Thoracic aorta (tissue), 2 donors: Measurements from ENCODE around the gene ADAP2. TPM values are rescaled to one million over a fixed set of nuclear protein-coding genes. Genes with fewer than 3 reads are reported as not detected.
A peak's percentile ranks its signal among the peaks of the same experiment; 100 is the strongest.

Experiments
- ATAC-seq: fragments of 150-250 bp; one replicate; pipeline ENCODE4 v1.8.0; 2017; ENCODE audit warnings: low read depth; ENCODE audit not compliant: insufficient number of reproducible peaks, low FRiP score
- DNase-seq: peaks from one replicate; pipeline ENCODE4 v3.0.0-alpha.2; 2020; ENCODE audit warnings: low spot score
- H3K27ac ChIP-seq, 2 donors: fragments of 200-600 bp; sonication (generic); 1 replicate in 1 of 2; 2 replicates in 1 of 2; pipeline ENCODE4 v1.5.1; 2016; ENCODE audit warnings: mild to moderate bottlenecking in 2 of 2, moderate library complexity in 2 of 2
- H3K27me3 ChIP-seq: fragments of 200-600 bp; sonication (generic); replicated peaks from 2 replicates; pipeline ENCODE4 v1.6.0; 2016; ENCODE audit warnings: mild to moderate bottlenecking; ENCODE audit not compliant: insufficient read depth
- H3K36me3 ChIP-seq: fragments of 200-600 bp; sonication (generic); one replicate; pipeline ENCODE4 v1.5.1; 2016
- H3K4me1 ChIP-seq, 2 donors: fragments of 200-600 bp; sonication (generic); 1 replicate in 1 of 2; 2 replicates in 1 of 2; pipeline versions ENCODE4 v1.5.1 to v1.6.0; 2016; ENCODE audit warnings: low read depth in 2 of 2, mild to moderate bottlenecking in 1 of 2; ENCODE audit not compliant: control insufficient read depth in 1 of 2
- H3K4me3 ChIP-seq: fragments of 200-600 bp; sonication (generic); 2 replicates; pipeline ENCODE4 v1.5.1; 2016; ENCODE audit warnings: mild to moderate bottlenecking
- H3K9me3 ChIP-seq: fragments of 200-600 bp; sonication (generic); 2 replicates; pipeline ENCODE4 v1.5.1; 2016
- CTCF ChIP-seq: fragments of 200-600 bp; sonication (generic); IDR thresholded peaks from one replicate; pipeline ENCODE4 v1.5.1; 2019; ENCODE audit warnings: antibody characterized with exemption
- total RNA-seq, 2 donors: library from RNA; depleted of rRNA; stranded (reverse); fragments of >200 nt; gene quantifications; one replicate each; pipeline versions ENCODE4 v1.1.0 to v1.2.3, GENCODE V29; 2016

The ADAP2 gene
- total RNA-seq, 2 donors from 2014 or later: 38.3 to 69.2 TPM

GRCh38 chr17:30997842-30998241 lies 76.1 kb downstream of the ADAP2 start:
- Histone ChIP-seq H3K9me3 (no peaks in the 10 kb centered on the region), H3K27me3 (no peaks in the 10 kb centered on the region), H3K4me1 (no peaks in the 10 kb centered on the region), H3K27ac (no peak overlapping the region), H3K36me3 (peaks cover 43% of the 10 kb centered on the region), H3K4me3 (no peak overlapping the region)
- TF ChIP-seq CTCF: no peak
- ATAC-seq (no peak), DNase-seq (no peak)

- Histone ChIP-seq H3K27me3 (no peaks in the 10 kb centered on the region), H3K4me3 (no peak overlapping the region), H3K36me3 (peaks cover 36% of the 10 kb centered on the region), H3K27ac (no peak overlapping the region), H3K9me3 (no peaks in the 10 kb centered on the region), H3K4me1 (no peaks in the 10 kb centered on the region)
- ATAC-seq (no peak), DNase-seq (no peak)
- TF ChIP-seq CTCF: no peak
These were observed 80.3 kb downstream of the ADAP2 start for GRCh38 chr17:31002047-31002446.

- DNase-seq (no peak), ATAC-seq (no peak)
- no peak for TF ChIP-seq CTCF
- H3K4me3 ChIP-seq: no peak overlapping the region
- peaks cover 27% of the 10 kb centered on the region for H3K36me3 ChIP-seq
- no peaks in the 10 kb centered on the region for H3K27me3 ChIP-seq
- no peaks in the 10 kb centered on the region for H3K9me3 ChIP-seq
- H3K4me1 ChIP-seq: peaks cover 0 to 10% of the 10 kb centered on the region in 2 donors
- no peak overlapping the region for H3K27ac ChIP-seq
These were observed 81.6 kb downstream of the ADAP2 start for GRCh38 chr17:31003225-31003866.

- no peak overlapping the region for H3K27ac ChIP-seq
- no peak for TF ChIP-seq CTCF
- H3K36me3 ChIP-seq: peaks cover 19% of the 10 kb centered on the region
- no peak overlapping the region for H3K4me3 ChIP-seq
- H3K4me1 ChIP-seq: peaks cover 0 to 11% of the 10 kb centered on the region in 2 donors
- H3K9me3 ChIP-seq: no peaks in the 10 kb centered on the region
- no peaks in the 10 kb centered on the region for H3K27me3 ChIP-seq
- DNase-seq (no peak), ATAC-seq (no peak)
These were observed 82.4 kb downstream of the ADAP2 start for GRCh38 chr17:31004160-31004559.

GRCh38 chr17:31007695-31008373 lies 86.1 kb downstream of the ADAP2 start:
- ATAC-seq: no peak
- TF ChIP-seq CTCF: no peak

More at GRCh38 chr17:31007695-31008373, 86.1 kb downstream of the ADAP2 start:
- peaks cover 6 to 25% of the 10 kb centered on the region in 2 donors for H3K4me1 ChIP-seq
- H3K27ac ChIP-seq: peak overlapping the region; percentile 96 to 97
- no peaks in the 10 kb centered on the region for H3K27me3 ChIP-seq
- peaks cover 3% of the 10 kb centered on the region for H3K36me3 ChIP-seq
- no peaks in the 10 kb centered on the region for H3K9me3 ChIP-seq
- DNase-seq: no peak
- H3K4me3 ChIP-seq: peak overlapping the region; percentile 92
